ENCODE measurements around the gene SHC4. TPM values are rescaled to one million over a fixed set of nuclear protein-coding genes. Genes with fewer than 3 reads are reported as not detected.

The SHC4 gene
- total and polyA plus RNA-seq, 2 of the 8 experiments (the other 6 are each of a cell fraction or from before 2014, with no cell fraction given) = 0.15 to 0.30 TPM

DNA sequence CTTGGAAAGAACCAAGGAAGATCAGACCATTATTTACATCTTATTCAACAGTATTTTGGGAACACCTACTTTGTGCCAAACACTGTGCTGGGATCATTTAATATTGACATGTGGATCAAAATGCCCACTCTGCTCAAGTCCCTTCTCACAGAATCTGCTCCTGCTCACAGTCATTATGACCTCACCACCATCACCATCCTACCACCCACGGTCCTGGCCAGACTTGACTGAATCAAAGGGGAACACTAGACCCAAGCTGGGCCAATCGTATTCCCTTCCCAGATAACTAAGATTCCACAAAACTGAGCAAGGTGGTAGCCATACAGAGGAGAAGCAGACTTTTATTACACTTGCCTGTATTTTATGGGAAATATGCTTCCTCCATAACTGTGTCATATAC lies 149.4 kb downstream of the SHC4 start (continued):
- TF ChIP-seq, protein P1, sequence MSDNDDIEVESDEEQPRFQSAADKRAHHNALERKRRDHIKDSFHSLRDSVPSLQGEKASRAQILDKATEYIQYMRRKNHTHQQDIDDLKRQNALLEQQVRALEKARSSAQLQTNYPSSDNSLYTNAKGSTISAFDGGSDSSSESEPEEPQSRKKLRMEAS (IDR thresholded peaks at IDR 0.05) = no peak
- no peak for TF ChIP-seq CHD1 (IDR thresholded peaks at IDR 0.05; ENCODE audit: low read depth, low read length)
- TF ChIP-seq RAD21 (IDR thresholded peaks at IDR 0.05 in 1 of 2, conservative IDR thresholded peaks at IDR 0.05 in 1 of 2; ENCODE audit: low read depth in 2 of 2, low read length in 2 of 2) = no peak
- TF ChIP-seq, protein P2, sequence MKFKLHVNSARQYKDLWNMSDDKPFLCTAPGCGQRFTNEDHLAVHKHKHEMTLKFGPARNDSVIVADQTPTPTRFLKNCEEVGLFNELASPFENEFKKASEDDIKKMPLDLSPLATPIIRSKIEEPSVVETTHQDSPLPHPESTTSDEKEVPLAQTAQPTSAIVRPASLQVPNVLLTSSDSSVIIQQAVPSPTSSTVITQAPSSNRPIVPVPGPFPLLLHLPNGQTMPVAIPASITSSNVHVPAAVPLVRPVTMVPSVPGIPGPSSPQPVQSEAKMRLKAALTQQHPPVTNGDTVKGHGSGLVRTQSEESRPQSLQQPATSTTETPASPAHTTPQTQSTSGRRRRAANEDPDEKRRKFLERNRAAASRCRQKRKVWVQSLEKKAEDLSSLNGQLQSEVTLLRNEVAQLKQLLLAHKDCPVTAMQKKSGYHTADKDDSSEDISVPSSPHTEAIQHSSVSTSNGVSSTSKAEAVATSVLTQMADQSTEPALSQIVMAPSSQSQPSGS (IDR thresholded peaks at IDR 0.05; ENCODE audit: low read length) = no peak
